Activated T-helper 1 cell treated with anti-CD3 and anti-CD28 coated beads, Interleukin-12 subunit alpha, Interleukin-12 subunit beta, Interleukin-2, Interleukin-4 antibody, amounts not matched to agents 30 ng/mL and 10 ng/mL and 1 ng/mL, durations not matched to agents 14 hours and 24 hours and 36 hours (primary cell): Measurements from ENCODE around the gene SLC22A2. TPM values are rescaled to one million over a fixed set of nuclear protein-coding genes. Genes with fewer than 3 reads are reported as not detected.
"Not testable (repeated sequence)": the region's sequence is repeated elsewhere in the genome, so short reads cannot be mapped to it uniquely, and the experiment has no call there.

Experiments used
- DNase-seq: peaks from one replicate; pipeline ENCODE4 v3.0.0; 2021; ENCODE audit warnings: low spot score
- H3K27ac Mint-ChIP-seq: one replicate; pipeline ENCODE4 v1.8.0; 2021; ENCODE audit warnings: mild to moderate bottlenecking, mixed read lengths
- H3K27me3 Mint-ChIP-seq: one replicate; pipeline ENCODE4 v1.8.0; 2022; ENCODE audit warnings: mild to moderate bottlenecking, moderate library complexity, mixed read lengths; ENCODE audit not compliant: insufficient read depth
- H3K36me3 Mint-ChIP-seq: one replicate; pipeline ENCODE4 v1.8.0; 2021; ENCODE audit warnings: low read depth, mixed read lengths
- H3K4me1 Mint-ChIP-seq: one replicate; pipeline ENCODE4 v1.8.0; 2021; ENCODE audit warnings: low read depth, mixed read lengths
- H3K4me3 Mint-ChIP-seq: one replicate; pipeline ENCODE4 v1.8.0; 2021; ENCODE audit warnings: mild to moderate bottlenecking, moderate library complexity, mixed read lengths
- H3K9me3 Mint-ChIP-seq: one replicate; pipeline ENCODE4 v1.8.0; 2021; ENCODE audit warnings: mixed read lengths
- intact Hi-C: fragments of 100-400 bp; cut with micrococcal nuclease; formaldehyde crosslinking; loops from one replicate; pipeline ENCODE4 v1.15.1; 2024
- total RNA-seq: library from RNA; stranded (reverse); gene quantifications from 2 replicates; pipeline ENCODE4 v1.2.3, GENCODE V29; 2022

Gene SLC22A2
- total RNA-seq, 1 donor from 2014 or later, result not detected

DNA sequence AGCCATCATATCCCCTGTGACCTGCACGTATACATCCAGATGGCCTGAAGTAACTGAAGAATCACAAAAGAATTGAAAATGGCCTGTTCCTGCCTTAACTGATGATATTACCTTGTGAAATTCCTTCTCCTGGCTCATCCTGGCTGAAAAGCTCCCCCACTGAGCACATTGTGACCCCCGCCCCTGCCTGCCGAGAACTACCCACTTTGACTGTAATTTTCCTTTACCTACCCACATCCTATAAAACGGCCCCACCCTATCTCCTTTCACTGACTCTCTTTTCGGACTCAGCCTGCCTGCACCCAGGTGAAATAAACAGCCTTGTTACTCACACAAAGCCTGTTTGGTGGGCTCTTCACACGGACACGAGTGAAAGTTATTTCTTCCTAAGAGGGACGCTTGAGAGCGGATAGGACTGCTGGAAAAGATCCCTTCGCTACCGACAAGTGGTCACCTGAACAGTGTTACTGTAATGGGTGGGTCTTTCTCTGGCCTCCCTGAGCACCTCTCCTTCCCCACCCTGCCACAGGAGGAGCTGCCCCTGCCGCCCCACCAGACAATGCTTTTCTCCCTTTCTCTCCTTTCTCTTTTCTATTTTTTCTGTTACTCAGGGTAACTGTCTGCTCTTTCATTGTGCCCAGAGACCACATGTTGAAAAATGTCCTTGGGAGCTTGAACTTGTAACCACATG is 24.5 kb downstream of the SLC22A2 start:
- DNase-seq, intact Hi-C loops, H3K36me3 Mint-ChIP-seq, H3K4me3 Mint-ChIP-seq, H3K27me3 Mint-ChIP-seq, H3K4me1 Mint-ChIP-seq, H3K27ac Mint-ChIP-seq: not testable (repeated sequence)
- H3K9me3 Mint-ChIP-seq, result peaks cover 14% of the 10 kb centered on the region

DNA sequence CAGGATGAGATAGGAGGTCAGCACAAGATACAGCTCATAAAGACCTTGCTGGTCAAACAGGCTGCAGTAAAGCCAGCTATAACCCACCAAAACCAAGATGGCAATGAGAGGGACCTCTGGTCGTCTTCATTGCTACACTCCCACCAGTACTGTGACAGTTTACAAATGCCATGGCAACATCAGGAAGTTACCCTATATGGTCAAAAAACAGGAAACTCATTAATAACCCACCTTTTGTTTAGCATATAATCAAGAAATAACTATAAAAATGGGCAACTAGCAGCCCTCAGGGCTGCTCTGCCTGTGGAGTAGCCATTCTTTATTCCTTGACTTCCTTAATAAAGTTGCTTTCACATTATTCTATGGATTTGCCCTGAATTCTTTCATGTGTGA is 30.9 kb downstream of the SLC22A2 start:
- Mint-ChIP-seq H3K27ac (no peak overlapping the region), H3K4me1 (no peaks in the 10 kb centered on the region), H3K27me3 (peaks cover 2% of the 10 kb centered on the region), H3K9me3 (peaks cover 6% of the 10 kb centered on the region), H3K36me3 (no peaks in the 10 kb centered on the region), H3K4me3 (no peak overlapping the region)
- intact Hi-C loops, result loop anchor here (2.0 to 10.0 kb wide), 4 partner anchors 235 to 553 kb away; partner anchors contain the start of gene MRPL18
- DNase-seq, result no peak

DNA sequence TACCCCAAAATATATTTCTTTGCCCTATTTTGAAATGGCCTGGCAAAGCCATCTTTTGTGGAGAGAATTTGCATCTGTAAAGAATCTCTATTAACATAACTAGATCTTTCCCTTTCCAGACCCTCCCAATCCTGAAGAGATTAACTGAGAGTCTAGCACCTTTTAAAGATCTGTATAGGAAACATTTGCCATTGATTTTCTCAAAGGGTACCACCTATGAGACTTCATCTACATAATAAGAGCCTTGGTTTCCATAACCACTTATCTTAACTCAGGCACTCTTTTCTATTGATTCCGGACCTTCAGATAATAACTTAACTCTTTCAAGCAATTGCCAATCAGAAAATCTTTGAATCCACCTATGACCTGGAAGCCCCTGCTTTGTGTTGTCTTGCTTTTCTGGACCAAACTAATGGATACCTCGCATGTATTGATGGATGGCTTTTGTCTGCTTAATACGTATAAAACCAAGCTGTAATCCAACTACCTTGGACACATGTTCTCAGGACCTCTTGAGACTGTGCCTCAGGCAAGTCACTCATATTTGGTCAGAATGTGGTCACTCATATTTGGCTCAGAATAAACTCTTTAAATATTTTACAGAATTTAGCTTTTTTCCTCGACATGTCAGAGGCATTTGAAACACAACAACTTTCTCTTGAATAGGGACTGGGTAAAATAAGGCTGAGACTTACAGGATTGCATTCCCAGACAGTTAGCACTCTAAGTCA is 31.4 kb downstream of the SLC22A2 start:
- peaks cover 6% of the 10 kb centered on the region for H3K9me3 Mint-ChIP-seq
- no peaks in the 10 kb centered on the region for H3K4me1 Mint-ChIP-seq

GRCh38 chr6:160226118-160226591 is 32.5 kb downstream of the SLC22A2 start:
- Mint-ChIP-seq H3K36me3 (no peaks in the 10 kb centered on the region), H3K27ac (no peak overlapping the region), H3K4me3 (no peak overlapping the region), H3K4me1 (no peaks in the 10 kb centered on the region), H3K27me3 (peaks cover 2% of the 10 kb centered on the region), H3K9me3 (peaks cover 6% of the 10 kb centered on the region)
- no peak for DNase-seq
- intact Hi-C loops, result loop anchor here (2.0 to 10.0 kb wide), 4 partner anchors 237 to 551 kb away; partner anchors contain the start of gene MRPL18

More for the DNA sequence above, 31.4 kb downstream of the SLC22A2 start:
- no peak overlapping the region for H3K4me3 Mint-ChIP-seq
- H3K36me3 Mint-ChIP-seq, result no peaks in the 10 kb centered on the region
- DNase-seq, result no peak
- intact Hi-C loops, result loop anchor here (2.0 to 10.0 kb wide), 4 partner anchors 236 to 552 kb away; partner anchors contain the start of gene MRPL18
- no peak overlapping the region for H3K27ac Mint-ChIP-seq
- peaks cover 2% of the 10 kb centered on the region for H3K27me3 Mint-ChIP-seq

DNA sequence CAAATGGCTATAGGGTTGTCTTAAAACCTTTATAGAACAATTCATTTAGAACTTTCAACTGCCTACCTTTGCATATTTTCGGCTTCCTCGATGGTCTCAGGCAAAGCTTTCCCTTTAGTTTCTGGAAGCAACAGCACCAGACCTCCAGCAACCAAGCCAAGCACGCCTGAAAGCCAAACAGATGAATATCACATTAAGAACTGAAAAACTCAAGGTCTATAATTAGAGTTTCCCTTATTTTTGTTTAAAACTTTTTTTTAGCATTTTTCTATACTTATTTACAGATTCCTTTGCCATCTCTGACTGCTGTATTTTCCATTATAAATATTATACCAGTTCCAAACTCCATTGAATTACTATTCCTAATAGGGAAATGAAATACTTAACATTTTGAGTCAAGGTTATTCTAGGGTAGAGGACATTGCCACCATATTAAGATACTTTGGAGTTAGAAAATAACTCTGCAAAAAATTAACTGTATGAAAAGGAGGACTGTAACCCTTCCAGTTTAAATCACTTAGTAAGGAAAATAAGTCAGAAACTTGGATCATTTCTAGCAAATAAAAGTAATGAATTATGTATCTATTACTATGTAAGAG is 33.9 kb downstream of the SLC22A2 start:
- Mint-ChIP-seq H3K9me3 (peaks cover 3% of the 10 kb centered on the region), H3K27ac (no peak overlapping the region), H3K27me3 (peaks cover 2% of the 10 kb centered on the region), H3K36me3 (no peaks in the 10 kb centered on the region), H3K4me1 (no peaks in the 10 kb centered on the region), H3K4me3 (no peak overlapping the region)
- no peak for DNase-seq
- intact Hi-C loops, result loop anchor here (10.0 kb wide), 3 partner anchors 310 to 550 kb away; partner anchors contain the start of gene MRPL18

DNA sequence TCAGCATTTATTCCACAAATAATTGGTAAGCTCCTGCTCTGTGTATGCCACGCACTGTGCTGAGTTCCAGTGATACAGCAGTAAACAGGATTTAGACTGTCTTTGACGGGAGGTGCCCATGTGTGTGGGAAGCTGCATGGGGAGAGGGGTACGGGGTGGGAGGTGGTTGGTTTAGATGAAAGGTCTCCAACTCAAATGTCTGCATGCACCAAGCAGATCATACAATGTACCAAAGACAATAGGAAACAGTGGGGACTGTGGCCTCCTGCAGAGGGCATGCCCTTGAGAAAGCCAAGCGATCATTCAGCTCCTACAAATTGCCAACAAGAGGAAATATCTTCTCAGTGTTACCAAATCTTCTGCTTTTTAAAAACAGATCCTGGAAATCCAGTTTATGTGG is 36.1 kb downstream of the SLC22A2 start:
- Mint-ChIP-seq H3K27ac (no peak overlapping the region), H3K36me3 (no peaks in the 10 kb centered on the region), H3K4me1 (no peaks in the 10 kb centered on the region), H3K27me3 (no peaks in the 10 kb centered on the region), H3K9me3 (peaks cover 12% of the 10 kb centered on the region), H3K4me3 (no peak overlapping the region)
- intact Hi-C loops, result loop anchor here (10.0 kb wide), 3 partner anchors 312 to 548 kb away; partner anchors contain the start of gene MRPL18
- no peak for DNase-seq

GRCh38 chr6:160221918-160222317 is 36.7 kb downstream of the SLC22A2 start:
- no peak overlapping the region for H3K4me3 Mint-ChIP-seq
- intact Hi-C loops, result loop anchor here (10.0 kb wide), 3 partner anchors 313 to 547 kb away; partner anchors contain the start of gene MRPL18
- H3K27ac Mint-ChIP-seq, result no peak overlapping the region
- H3K4me1 Mint-ChIP-seq, result no peaks in the 10 kb centered on the region
- no peaks in the 10 kb centered on the region for H3K36me3 Mint-ChIP-seq
- peaks cover 12% of the 10 kb centered on the region for H3K9me3 Mint-ChIP-seq
- H3K27me3 Mint-ChIP-seq, result no peaks in the 10 kb centered on the region
- DNase-seq, result no peak

DNA sequence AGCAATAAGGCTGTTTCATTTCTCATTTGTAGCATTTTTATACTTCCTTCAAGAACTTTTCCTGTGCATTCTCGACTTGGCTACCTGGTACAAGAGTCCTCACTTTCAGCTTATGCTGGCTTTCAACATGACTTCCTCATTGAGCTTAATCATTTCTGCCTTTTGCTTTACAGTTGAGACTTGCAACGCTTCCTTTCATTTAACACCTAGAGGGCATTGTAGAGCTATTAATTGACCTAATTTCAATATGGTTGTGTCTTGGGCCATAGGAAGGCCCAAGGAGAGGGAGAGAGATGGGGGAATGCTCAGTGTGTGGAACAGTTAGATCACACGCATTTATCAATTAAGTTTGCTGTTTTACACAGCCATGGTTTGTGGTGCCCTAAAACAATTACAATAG is 37.2 kb downstream of the SLC22A2 start:
- Mint-ChIP-seq H3K4me1 (no peaks in the 10 kb centered on the region), H3K9me3 (peaks cover 12% of the 10 kb centered on the region), H3K27me3 (no peaks in the 10 kb centered on the region), H3K27ac (no peak overlapping the region), H3K4me3 (no peak overlapping the region), H3K36me3 (no peaks in the 10 kb centered on the region)
- DNase-seq, result no peak
- intact Hi-C loops, result loop anchor here (10.0 kb wide), 3 partner anchors 313 to 547 kb away; partner anchors contain the start of gene MRPL18

- Mint-ChIP-seq H3K4me3 (no peak overlapping the region), H3K36me3 (no peaks in the 10 kb centered on the region), H3K4me1 (no peaks in the 10 kb centered on the region)
Measured at GRCh38 chr6:160218810-160219209, 39.8 kb downstream of the SLC22A2 start.

GRCh38 chr6:160217863-160218262 is 40.8 kb downstream of the SLC22A2 start:
- Mint-ChIP-seq H3K9me3 (peaks cover 16% of the 10 kb centered on the region), H3K27me3 (no peaks in the 10 kb centered on the region), H3K36me3 (no peaks in the 10 kb centered on the region), H3K27ac (no peak overlapping the region), H3K4me1 (no peaks in the 10 kb centered on the region), H3K4me3 (no peak overlapping the region)
- no peak for DNase-seq
- intact Hi-C loops, result no loop called here

More at GRCh38 chr6:160218810-160219209, 39.8 kb downstream of the SLC22A2 start:
- DNase-seq, result no peak
- H3K9me3 Mint-ChIP-seq, result peaks cover 16% of the 10 kb centered on the region
- intact Hi-C loops, result no loop called here
- H3K27ac Mint-ChIP-seq, result no peak overlapping the region
- H3K27me3 Mint-ChIP-seq, result no peaks in the 10 kb centered on the region

DNA sequence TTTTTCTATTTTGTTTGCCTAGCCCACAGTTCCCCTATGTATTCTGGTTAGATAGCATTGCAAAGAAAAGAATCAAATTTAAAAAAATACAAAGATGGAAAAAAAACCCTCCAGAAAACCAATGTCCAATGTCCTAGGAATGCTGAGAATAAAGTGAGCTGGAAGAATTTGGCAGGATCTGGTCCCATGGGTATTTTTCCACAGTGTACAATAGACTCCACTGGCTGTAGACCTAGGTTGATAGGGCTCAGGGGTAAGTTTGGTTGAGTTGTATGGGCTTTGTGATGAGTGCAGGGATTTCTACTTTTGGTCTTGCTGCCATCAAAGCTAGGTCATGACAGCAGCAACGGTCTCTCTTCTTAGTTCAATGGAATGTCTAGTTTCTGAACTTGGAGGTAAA is 41.5 kb downstream of the SLC22A2 start:
- H3K4me3 Mint-ChIP-seq, result no peak overlapping the region
- no peaks in the 10 kb centered on the region for H3K36me3 Mint-ChIP-seq
- no peaks in the 10 kb centered on the region for H3K4me1 Mint-ChIP-seq
- no peaks in the 10 kb centered on the region for H3K27me3 Mint-ChIP-seq
- no peak overlapping the region for H3K27ac Mint-ChIP-seq
- intact Hi-C loops, result no loop called here
- H3K9me3 Mint-ChIP-seq, result peaks cover 16% of the 10 kb centered on the region
- DNase-seq, result no peak

DNA sequence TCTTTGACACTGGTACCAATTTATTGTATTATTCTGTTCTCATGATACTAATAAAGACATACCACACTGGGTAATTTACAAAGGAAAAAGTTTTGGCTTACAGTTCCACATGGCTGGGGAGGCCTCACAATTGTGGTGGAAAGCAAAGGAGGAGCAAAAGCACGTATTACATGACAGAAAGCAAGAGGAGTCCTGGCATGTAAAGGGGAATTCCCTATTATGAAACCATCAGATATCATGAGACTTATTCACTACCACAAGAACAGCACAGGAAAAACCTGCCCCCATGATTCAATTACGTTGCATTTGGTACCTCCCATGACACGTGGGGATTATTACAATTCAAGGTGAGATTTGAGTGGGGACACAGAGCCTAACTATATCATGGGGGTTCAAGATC is 43.4 kb downstream of the SLC22A2 start:
- peaks cover 16% of the 10 kb centered on the region for H3K9me3 Mint-ChIP-seq

More for the DNA sequence above, 43.4 kb downstream of the SLC22A2 start:
- DNase-seq, result no peak
- no peaks in the 10 kb centered on the region for H3K36me3 Mint-ChIP-seq
- peaks cover 4% of the 10 kb centered on the region for H3K27me3 Mint-ChIP-seq
- no peak overlapping the region for H3K4me3 Mint-ChIP-seq
- H3K27ac Mint-ChIP-seq, result no peak overlapping the region
- H3K4me1 Mint-ChIP-seq, result no peaks in the 10 kb centered on the region
- intact Hi-C loops, result no loop called here
